ENCODE data around the gene PTMA.
"Not testable (repeated sequence)": the region's sequence is repeated elsewhere in the genome, so short reads cannot be mapped to it uniquely, and the experiment has no call there.

PTMA gene

GRCh38 chr2:231715988-231716616, 7.8 kb downstream of the PTMA start:
- DNase-seq (ENCODE audit: low read depth in 2 of 2) = no peak

- DNase-seq (ENCODE audit: low read depth in 2 of 2) = no peak
These were observed 8.4 kb downstream of the PTMA start for GRCh38 chr2:231716666-231717280.

GRCh38 chr2:231717281-231718171, 9.2 kb downstream of the PTMA start:
- peak in 1 of 2 donors; percentile 26 for DNase-seq (ENCODE audit: low read depth in 2 of 2)

GRCh38 chr2:231718799-231719198, 10.5 kb downstream of the PTMA start:
- no peak for DNase-seq (ENCODE audit: low read depth in 2 of 2)

GRCh38 chr2:231720292-231720986, 12.1 kb downstream of the PTMA start:
- no peak for DNase-seq (ENCODE audit: low read depth in 2 of 2)

GRCh38 chr2:231720987-231721966, 13.0 kb downstream of the PTMA start:
- DNase-seq (ENCODE audit: low read depth in 2 of 2) = no peak

GRCh38 chr2:231722721-231723307, 14.5 kb downstream of the PTMA start:
- DNase-seq (ENCODE audit: low read depth in 2 of 2) = no peak

- no peak for DNase-seq (ENCODE audit: low read depth in 2 of 2)
These were observed 17.2 kb downstream of the PTMA start for GRCh38 chr2:231725476-231725875.

- no peak for DNase-seq (ENCODE audit: low read depth in 2 of 2)
These were observed 18.0 kb downstream of the PTMA start for GRCh38 chr2:231726276-231726675.

GRCh38 chr2:231727621-231728020, 19.3 kb downstream of the PTMA start:
- DNase-seq (ENCODE audit: low read depth in 2 of 2) = no peak

- DNase-seq (ENCODE audit: low read depth in 2 of 2) = no peak
These were observed 24.3 kb downstream of the PTMA start for GRCh38 chr2:231732604-231733003.

GRCh38 chr2:231737761-231738160, 29.4 kb downstream of the PTMA start:
- no peak for DNase-seq (ENCODE audit: low read depth in 2 of 2)

- DNase-seq (ENCODE audit: low read depth in 2 of 2) = no peak
These were observed 35.2 kb downstream of the PTMA start for GRCh38 chr2:231743376-231744116.

GRCh38 chr2:231745303-231746038, 37.1 kb downstream of the PTMA start:
- no peak for DNase-seq (ENCODE audit: low read depth in 2 of 2)

GRCh38 chr2:231748153-231748896, 40.0 kb downstream of the PTMA start:
- DNase-seq (ENCODE audit: low read depth in 2 of 2) = not testable (repeated sequence)

GRCh38 chr2:231749016-231749415, 40.7 kb downstream of the PTMA start:
- DNase-seq (ENCODE audit: low read depth in 2 of 2) = not testable (repeated sequence)

- no peak for DNase-seq (ENCODE audit: low read depth in 2 of 2)
These were observed 42.9 kb downstream of the PTMA start for GRCh38 chr2:231751042-231751815.

GRCh38 chr2:231752061-231752460, 43.7 kb downstream of the PTMA start:
- DNase-seq (ENCODE audit: low read depth in 2 of 2) = no peak
